ENCODE data around the gene PSEN2. TPM values are rescaled to one million over a fixed set of nuclear protein-coding genes. Genes with fewer than 3 reads are reported as not detected.

PSEN2 gene
- total RNA-seq, 4 donors from 2014 or later, result 25.5 to 34.3 (median 30.2) TPM

GRCh38 chr1:226903819-226904716 lies 33.7 kb downstream of the PSEN2 start:
- ATAC-seq (ENCODE audit: low FRiP score) (no peak), DNase-seq (ENCODE audit: low spot score) (no peak)
- no peak for TF ChIP-seq CTCF (IDR thresholded peaks at IDR 0.05)

GRCh38 chr1:226904772-226905171 lies 34.4 kb downstream of the PSEN2 start:
- TF ChIP-seq CTCF (IDR thresholded peaks at IDR 0.05), result no peak
- ATAC-seq (ENCODE audit: low FRiP score), result no peak
- no peak for DNase-seq (ENCODE audit: low spot score)

- TF ChIP-seq CTCF (IDR thresholded peaks at IDR 0.05), result no peak
- no peak for DNase-seq (ENCODE audit: low spot score)
- ATAC-seq (ENCODE audit: low FRiP score), result no peak
Observed at GRCh38 chr1:226908419-226908818, 38.0 kb downstream of the PSEN2 start.

- ATAC-seq (ENCODE audit: low FRiP score) (no peak), DNase-seq (ENCODE audit: low spot score) (no peak)
- no peak for TF ChIP-seq CTCF (IDR thresholded peaks at IDR 0.05)
Observed at GRCh38 chr1:226908913-226909312, 38.5 kb downstream of the PSEN2 start.

GRCh38 chr1:226912587-226913176 lies 42.3 kb downstream of the PSEN2 start:
- ATAC-seq (ENCODE audit: low FRiP score) (no peak), DNase-seq (ENCODE audit: low spot score) (no peak)
- TF ChIP-seq CTCF (IDR thresholded peaks at IDR 0.05), result no peak

- no peak for DNase-seq (ENCODE audit: low spot score)
- TF ChIP-seq CTCF (IDR thresholded peaks at IDR 0.05), result no peak
- no peak for ATAC-seq (ENCODE audit: low FRiP score)
Observed at GRCh38 chr1:226915672-226915995, 45.2 kb downstream of the PSEN2 start.

GRCh38 chr1:226916497-226916896 lies 46.1 kb downstream of the PSEN2 start:
- ATAC-seq (ENCODE audit: low FRiP score) (no peak), DNase-seq (ENCODE audit: low spot score) (no peak)
- no peak for TF ChIP-seq CTCF (IDR thresholded peaks at IDR 0.05)
